ENCODE measurements around the gene BRD9. TPM values are rescaled to one million over a fixed set of nuclear protein-coding genes. Genes with fewer than 3 reads are reported as not detected.
"Not testable (repeated sequence)": the region's sequence is repeated elsewhere in the genome, so short reads cannot be mapped to it uniquely, and the experiment has no call there.

Gene BRD9
- total and polyA plus RNA-seq, 2 experiments from 2014 or later = 18.2 to 30.6 TPM

DNA sequence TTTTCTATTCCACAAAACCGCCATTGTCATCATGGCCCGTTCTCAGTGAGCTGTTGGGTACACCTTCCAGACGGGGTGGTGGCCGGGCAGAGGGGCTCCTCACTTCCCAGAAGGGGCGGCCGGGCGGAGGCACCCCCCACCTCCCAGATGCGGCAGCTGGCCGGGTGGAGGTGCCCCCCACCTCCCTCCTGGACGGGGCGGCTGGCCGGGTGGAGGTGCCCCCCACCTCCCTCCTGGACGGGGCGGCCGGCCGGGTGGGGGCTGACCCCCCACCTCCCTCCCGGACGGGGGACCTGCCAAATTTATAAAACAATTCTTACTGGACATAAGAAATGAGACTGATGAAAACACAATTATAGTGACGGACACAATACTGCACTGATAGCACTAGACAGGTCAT lies 64.4 kb downstream of the BRD9 start:
- H3K27ac ChIP-seq; H3K79me2 ChIP-seq (ENCODE audit: insufficient read depth); H3K4me2 ChIP-seq (ENCODE audit: unreplicated experiment); H4K20me1 ChIP-seq (ENCODE audit: insufficient read depth); H2AFZ ChIP-seq; H3K9me2 ChIP-seq (ENCODE audit: insufficient read depth); DNase-seq; H3F3A ChIP-seq (ENCODE audit: insufficient read depth); H3K4me3 ChIP-seq; H3K27me3 ChIP-seq (replicated peaks; ENCODE audit: insufficient read depth); H3K4me1 ChIP-seq (ENCODE audit: insufficient read depth); H3K9ac ChIP-seq; H3K36me3 ChIP-seq (ENCODE audit: low read depth); H3K9me3 ChIP-seq (ENCODE audit: low read depth); in situ Hi-C loops (cut with MboI): not testable (repeated sequence)
- WGBS, 2 experiments (ENCODE audit: low coverage in 1 of 2, low lambda C conversion rate in 2 of 2, missing lambda C conversion rate in 2 of 2) = 68 to 82% methylated on average over 7 to 19 of the region's 19 CpGs

DNA sequence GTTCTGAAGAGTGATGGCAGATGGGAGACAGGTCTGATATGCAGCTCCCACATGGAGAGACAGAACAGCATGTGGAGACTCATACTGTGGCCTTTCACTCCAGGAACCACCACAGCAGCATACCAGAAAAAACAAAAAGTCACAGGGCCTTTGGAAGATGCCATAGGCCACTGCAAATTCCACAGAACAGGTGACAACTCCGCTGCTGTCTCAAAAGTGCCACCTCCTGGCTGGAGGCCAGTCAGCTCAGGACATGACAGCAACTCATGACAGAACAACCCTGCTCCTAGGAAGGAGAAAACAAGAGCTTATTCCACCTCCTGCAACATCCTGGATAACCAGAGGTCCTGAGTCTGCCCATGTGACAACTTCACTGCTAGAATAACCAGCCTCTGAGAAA lies 67.1 kb downstream of the BRD9 start:
- H3K9me3 ChIP-seq (ENCODE audit: low read depth); H3K9me2 ChIP-seq (ENCODE audit: insufficient read depth); H3K9ac ChIP-seq; H3F3A ChIP-seq (ENCODE audit: insufficient read depth); H4K20me1 ChIP-seq (ENCODE audit: insufficient read depth); in situ Hi-C loops (cut with MboI); H3K4me1 ChIP-seq (ENCODE audit: insufficient read depth); H3K4me2 ChIP-seq (ENCODE audit: unreplicated experiment); H3K36me3 ChIP-seq (ENCODE audit: low read depth); H2AFZ ChIP-seq; H3K27me3 ChIP-seq (replicated peaks; ENCODE audit: insufficient read depth); H3K27ac ChIP-seq; H3K4me3 ChIP-seq; DNase-seq; H3K79me2 ChIP-seq (ENCODE audit: insufficient read depth): not testable (repeated sequence)
- WGBS, 2 experiments (ENCODE audit: low coverage in 1 of 2, low lambda C conversion rate in 2 of 2, missing lambda C conversion rate in 2 of 2) = 0 to 11% methylated on average over 1 of the region's 1 CpG

DNA sequence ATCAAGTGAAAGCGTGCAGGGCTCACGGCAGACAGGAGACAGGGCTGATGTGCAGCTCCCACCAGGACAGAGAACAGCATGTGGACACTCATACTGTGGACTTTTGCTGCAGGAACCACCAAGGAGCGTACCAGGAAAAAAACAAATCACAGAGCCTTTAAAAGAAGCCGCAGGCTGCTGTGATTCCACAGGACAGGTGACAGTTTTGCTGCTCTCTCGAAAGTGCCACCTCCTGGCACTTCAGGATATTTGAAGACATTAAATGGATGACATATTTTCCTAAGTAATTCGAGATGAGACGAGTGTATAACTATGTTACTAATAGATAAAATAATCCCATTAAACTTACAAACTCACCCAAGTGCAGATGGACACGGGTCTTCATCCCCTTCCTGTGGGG lies 71.1 kb downstream of the BRD9 start:
- DNase-seq = no peak
- TF ChIP-seq EZH2phosphoT487 (IDR thresholded peaks at IDR 0.05; ENCODE audit: insufficient read depth, low read depth) = no peak
- no peak for TF ChIP-seq EZH2 (IDR thresholded peaks at IDR 0.05; ENCODE audit: insufficient read depth, poor library complexity, severe bottlenecking)
- no peaks in the 10 kb centered on the region for H3K27me3 ChIP-seq (replicated peaks; ENCODE audit: insufficient read depth)

DNA sequence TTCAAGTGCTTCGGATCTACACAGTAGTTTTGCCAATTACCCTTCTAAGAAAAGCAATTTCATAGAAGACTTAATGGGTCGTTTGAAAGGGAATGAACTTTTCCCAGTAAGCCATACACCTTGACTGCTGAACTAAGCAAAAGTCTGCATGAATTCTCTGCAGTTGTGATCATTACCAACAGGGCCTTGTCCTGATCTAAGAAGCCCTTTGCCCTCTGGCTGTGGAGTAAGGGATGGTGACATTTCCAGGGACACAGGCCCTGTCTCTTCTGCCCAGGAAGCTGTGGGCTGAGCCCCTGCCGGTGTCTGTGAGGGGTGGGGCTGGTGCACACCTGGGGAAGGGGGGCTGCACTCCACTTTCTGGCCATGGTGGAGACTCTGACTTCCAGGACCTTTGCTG lies 72.4 kb downstream of the BRD9 start:
- no peak for TF ChIP-seq EZH2 (IDR thresholded peaks at IDR 0.05; ENCODE audit: insufficient read depth, poor library complexity, severe bottlenecking)

More for the DNA sequence above, 71.1 kb downstream of the BRD9 start:
- Histone ChIP-seq H3K4me3 (no peak overlapping the region), H3K4me2 (ENCODE audit: unreplicated experiment) (no peak overlapping the region), H3K36me3 (ENCODE audit: low read depth) (no peaks in the 10 kb centered on the region), H3K9me2 (ENCODE audit: insufficient read depth) (no peaks in the 10 kb centered on the region), H2AFZ (no peak overlapping the region), H3K79me2 (ENCODE audit: insufficient read depth) (no peaks in the 10 kb centered on the region), H3K27ac (no peak overlapping the region), H4K20me1 (ENCODE audit: insufficient read depth) (no peaks in the 10 kb centered on the region), H3F3A (ENCODE audit: insufficient read depth) (no peaks in the 10 kb centered on the region), H3K9ac (no peak overlapping the region), H3K9me3 (ENCODE audit: low read depth) (no peaks in the 10 kb centered on the region), H3K4me1 (ENCODE audit: insufficient read depth) (no peaks in the 10 kb centered on the region)
- 52 to 60% methylated on average over 8 of the region's 8 CpGs for WGBS, 2 experiments (ENCODE audit: low coverage in 1 of 2, low lambda C conversion rate in 2 of 2, missing lambda C conversion rate in 2 of 2)
- in situ Hi-C loops (cut with MboI) = no loop called here

DNA sequence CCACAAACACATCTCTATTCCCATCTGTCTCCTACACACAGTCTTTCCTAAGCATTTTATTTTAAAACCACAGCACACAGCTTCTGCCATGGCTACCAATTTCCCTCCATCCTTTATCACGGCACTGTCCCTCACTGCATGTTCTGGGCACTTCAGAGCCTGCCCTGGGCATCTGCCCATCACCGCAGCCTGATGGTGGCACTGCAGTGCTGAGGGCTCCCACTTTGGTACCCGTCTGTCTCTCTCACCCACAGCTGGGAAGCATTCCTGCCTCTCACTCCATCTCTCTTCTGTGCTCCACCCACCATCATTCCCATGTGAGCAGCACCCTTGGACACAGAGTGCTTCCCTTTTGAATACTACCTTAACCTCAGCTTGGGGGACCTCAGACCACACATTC lies 73.5 kb downstream of the BRD9 start:
- Histone ChIP-seq H3K9me2 (ENCODE audit: insufficient read depth) (no peaks in the 10 kb centered on the region), H3K79me2 (ENCODE audit: insufficient read depth) (no peaks in the 10 kb centered on the region), H3F3A (ENCODE audit: insufficient read depth) (no peaks in the 10 kb centered on the region), H3K4me3 (no peak overlapping the region), H2AFZ (no peak overlapping the region), H3K36me3 (ENCODE audit: low read depth) (no peaks in the 10 kb centered on the region), H3K9me3 (ENCODE audit: low read depth) (no peaks in the 10 kb centered on the region), H3K27me3 (replicated peaks; ENCODE audit: insufficient read depth) (no peaks in the 10 kb centered on the region), H3K9ac (no peak overlapping the region), H3K27ac (no peak overlapping the region), H3K4me2 (ENCODE audit: unreplicated experiment) (no peak overlapping the region), H4K20me1 (ENCODE audit: insufficient read depth) (no peaks in the 10 kb centered on the region), H3K4me1 (ENCODE audit: insufficient read depth) (no peaks in the 10 kb centered on the region)
- in situ Hi-C loops (cut with MboI) = no loop called here
- 65 to 70% methylated on average over 3 of the region's 3 CpGs for WGBS, 2 experiments (ENCODE audit: low coverage in 1 of 2, low lambda C conversion rate in 2 of 2, missing lambda C conversion rate in 2 of 2)
- TF ChIP-seq EZH2 (IDR thresholded peaks at IDR 0.05; ENCODE audit: insufficient read depth, poor library complexity, severe bottlenecking) = no peak
- no peak for TF ChIP-seq EZH2phosphoT487 (IDR thresholded peaks at IDR 0.05; ENCODE audit: insufficient read depth, low read depth)
- DNase-seq = no peak

More for the DNA sequence above, 72.4 kb downstream of the BRD9 start:
- no peaks in the 10 kb centered on the region for H3K79me2 ChIP-seq (ENCODE audit: insufficient read depth)
- no peaks in the 10 kb centered on the region for H3K27me3 ChIP-seq (replicated peaks; ENCODE audit: insufficient read depth)
- H3K9ac ChIP-seq = no peak overlapping the region
- H3K9me2 ChIP-seq (ENCODE audit: insufficient read depth) = no peaks in the 10 kb centered on the region
- H3K4me3 ChIP-seq = no peak overlapping the region
- H3K4me2 ChIP-seq (ENCODE audit: unreplicated experiment) = no peak overlapping the region
- no peak overlapping the region for H3K27ac ChIP-seq
- no peaks in the 10 kb centered on the region for H3K36me3 ChIP-seq (ENCODE audit: low read depth)
- H2AFZ ChIP-seq = no peak overlapping the region
- in situ Hi-C loops (cut with MboI) = no loop called here
- no peaks in the 10 kb centered on the region for H3F3A ChIP-seq (ENCODE audit: insufficient read depth)
- no peak for DNase-seq
- no peaks in the 10 kb centered on the region for H4K20me1 ChIP-seq (ENCODE audit: insufficient read depth)
- 57 to 72% methylated on average over 3 of the region's 3 CpGs for WGBS, 2 experiments (ENCODE audit: low coverage in 1 of 2, low lambda C conversion rate in 2 of 2, missing lambda C conversion rate in 2 of 2)
- H3K4me1 ChIP-seq (ENCODE audit: insufficient read depth) = no peaks in the 10 kb centered on the region
- no peaks in the 10 kb centered on the region for H3K9me3 ChIP-seq (ENCODE audit: low read depth)
